Spleen (tissue), 7 donors: ENCODE data around the gene SUPT6H.

Experiments used
- POLR2A ChIP-seq, 3 donors: fragments of 450-650 bp; IDR thresholded peaks; one replicate each; pipeline ENCODE4 v1.5.1; 2017; ENCODE audit warnings: antibody characterized with exemption in 3 of 3, mild to moderate bottlenecking in 1 of 3
- POLR2AphosphoS5 ChIP-seq, 3 donors: sonication (generic); formaldehyde crosslinking; IDR thresholded peaks; one replicate each; pipeline ENCODE4 v1.5.1; 2017; ENCODE audit warnings: antibody characterized with exemption in 3 of 3
- TF ChIP-seq, protein P1 (sequence below), 11 experiments: fragments of 200-600 bp in 7 of 11; fragments of 450-650 bp in 4 of 11; sonication (generic) in 4 of 11; IDR thresholded peaks in 8 of 11; conservative IDR thresholded peaks in 3 of 11; 1 replicate in 7 of 11; 2 replicates in 4 of 11; pipeline versions ENCODE4 v1.4.0 to v1.8.0; 2016 to 2021; ENCODE audit warnings: antibody characterized with exemption in 11 of 11, inconsistent platforms in 4 of 11, mild to moderate bottlenecking in 1 of 11
- donor health status: DM: no; HTN: no; CAD: no; lungs with moderate emphysema.
- donor health status: DM: no; HTN: no; CAD: no.
- donor health status: DM: no; HTN: no; CAD: no.

DNA sequence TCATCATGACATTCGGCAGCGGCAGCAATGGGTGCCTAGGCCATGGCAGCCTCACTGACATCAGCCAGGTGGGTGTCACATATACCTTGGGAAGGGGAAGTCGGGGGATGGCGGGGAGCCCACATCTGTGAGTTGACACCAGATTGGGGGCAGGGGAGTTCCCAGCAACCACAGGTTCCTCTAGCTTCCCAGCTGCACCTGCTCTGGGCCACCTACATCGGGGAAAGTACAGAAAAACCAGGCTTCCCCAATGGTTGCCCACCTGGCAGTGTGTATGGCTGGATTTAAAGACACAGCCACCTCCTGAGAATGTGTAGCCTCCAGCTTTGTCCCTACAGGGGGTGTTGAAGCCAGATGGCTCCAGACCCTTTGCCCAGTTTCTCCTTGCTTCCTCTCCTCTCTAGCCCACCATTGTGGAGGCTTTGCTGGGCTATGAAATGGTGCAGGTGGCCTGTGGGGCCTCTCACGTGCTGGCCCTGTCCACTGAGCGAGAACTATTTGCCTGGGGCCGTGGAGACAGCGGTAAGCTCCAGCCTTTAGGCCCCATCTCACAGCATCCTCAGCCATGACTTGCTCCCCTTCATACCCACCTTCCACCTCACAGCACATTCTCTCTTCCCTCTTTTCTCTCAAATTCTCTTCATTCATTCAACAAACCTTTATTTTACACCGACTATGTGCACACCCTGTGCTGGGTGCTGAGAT is 76.8 kb downstream of the SUPT6H start:
- TF ChIP-seq, protein P1, sequence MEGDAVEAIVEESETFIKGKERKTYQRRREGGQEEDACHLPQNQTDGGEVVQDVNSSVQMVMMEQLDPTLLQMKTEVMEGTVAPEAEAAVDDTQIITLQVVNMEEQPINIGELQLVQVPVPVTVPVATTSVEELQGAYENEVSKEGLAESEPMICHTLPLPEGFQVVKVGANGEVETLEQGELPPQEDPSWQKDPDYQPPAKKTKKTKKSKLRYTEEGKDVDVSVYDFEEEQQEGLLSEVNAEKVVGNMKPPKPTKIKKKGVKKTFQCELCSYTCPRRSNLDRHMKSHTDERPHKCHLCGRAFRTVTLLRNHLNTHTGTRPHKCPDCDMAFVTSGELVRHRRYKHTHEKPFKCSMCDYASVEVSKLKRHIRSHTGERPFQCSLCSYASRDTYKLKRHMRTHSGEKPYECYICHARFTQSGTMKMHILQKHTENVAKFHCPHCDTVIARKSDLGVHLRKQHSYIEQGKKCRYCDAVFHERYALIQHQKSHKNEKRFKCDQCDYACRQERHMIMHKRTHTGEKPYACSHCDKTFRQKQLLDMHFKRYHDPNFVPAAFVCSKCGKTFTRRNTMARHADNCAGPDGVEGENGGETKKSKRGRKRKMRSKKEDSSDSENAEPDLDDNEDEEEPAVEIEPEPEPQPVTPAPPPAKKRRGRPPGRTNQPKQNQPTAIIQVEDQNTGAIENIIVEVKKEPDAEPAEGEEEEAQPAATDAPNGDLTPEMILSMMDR (IDR thresholded peaks at IDR 0.05 in 8 of 11, conservative IDR thresholded peaks at IDR 0.05 in 3 of 11), result no peak
- peak; percentile 5 to 76 (median 54) for TF ChIP-seq POLR2AphosphoS5 (IDR thresholded peaks at IDR 0.05)
- no peak for TF ChIP-seq POLR2A (IDR thresholded peaks at IDR 0.05)
